ENCODE results near the gene TMC6.

TMC6 gene

DNA sequence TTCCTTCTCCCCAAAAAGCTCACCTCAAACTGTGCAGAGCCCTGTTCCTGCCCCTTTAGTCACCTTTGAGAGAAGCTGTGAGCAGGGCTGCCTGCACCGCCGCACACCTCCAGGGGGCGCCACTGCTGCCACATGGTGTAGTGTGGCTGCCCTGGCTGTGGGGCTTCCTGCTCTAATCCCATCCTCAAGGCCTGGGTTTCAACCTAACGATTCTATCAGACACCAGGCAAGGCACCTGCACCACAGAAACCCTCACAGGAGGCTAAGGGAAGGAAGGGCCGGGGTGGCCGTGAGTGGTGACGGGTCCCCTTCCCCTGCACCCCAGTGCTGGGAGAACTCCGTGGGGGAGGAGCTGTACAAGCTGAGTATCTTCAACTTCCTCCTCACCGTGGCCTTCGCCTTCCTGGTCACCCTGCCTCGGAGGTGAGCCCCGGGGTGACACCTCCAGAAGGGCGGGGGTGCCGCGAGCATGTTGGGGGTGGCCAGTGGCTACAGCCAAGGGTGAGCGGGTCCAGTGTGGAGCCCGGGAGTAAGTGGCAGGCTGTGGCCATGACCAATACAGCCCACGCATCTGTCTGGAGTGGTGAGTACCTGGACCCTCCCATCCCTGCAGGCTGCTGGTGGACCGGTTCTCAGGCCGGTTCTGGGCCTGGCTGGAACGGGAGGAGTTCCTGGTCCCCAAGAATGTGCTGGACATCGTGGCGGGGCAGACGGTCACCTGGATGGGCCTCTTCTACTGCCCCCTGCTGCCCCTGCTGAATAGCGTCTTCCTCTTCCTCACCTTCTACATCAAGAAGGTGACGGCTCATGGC lies 9.0 kb upstream of the TMC6 start:
- DNase-seq (ENCODE audit: low read depth, low spot score), result no peak

DNA sequence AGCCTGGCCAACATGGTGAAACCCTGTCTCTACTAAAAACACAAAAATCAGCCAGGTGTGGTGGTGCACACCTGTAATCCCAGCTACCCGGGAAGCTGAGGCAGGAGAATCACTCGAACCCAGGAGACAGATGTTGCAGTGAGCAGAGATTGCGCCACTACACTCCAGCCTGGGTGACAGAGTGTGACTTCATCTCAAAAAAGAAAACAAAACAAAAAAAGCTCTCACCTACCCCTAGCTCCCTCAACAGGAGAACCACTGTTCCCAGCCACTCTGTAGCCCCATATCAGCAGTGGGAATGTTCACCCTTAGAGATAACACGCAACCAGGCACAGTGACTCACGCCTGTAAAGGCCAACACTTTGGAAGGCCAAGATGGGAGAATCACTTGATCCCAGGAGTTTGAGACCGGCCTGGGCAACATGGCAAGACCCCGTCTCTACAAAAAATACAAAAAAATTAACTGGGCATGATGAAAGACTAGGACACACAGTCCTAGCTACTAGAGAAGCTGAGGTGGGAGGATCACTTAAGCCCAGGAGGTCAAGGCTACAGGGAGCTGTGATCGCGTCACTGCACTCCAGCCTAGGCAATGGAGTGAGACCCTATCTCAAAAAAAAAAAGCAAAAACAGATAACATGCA lies 7.4 kb upstream of the TMC6 start:
- no peak for DNase-seq (ENCODE audit: low read depth, low spot score)

DNA sequence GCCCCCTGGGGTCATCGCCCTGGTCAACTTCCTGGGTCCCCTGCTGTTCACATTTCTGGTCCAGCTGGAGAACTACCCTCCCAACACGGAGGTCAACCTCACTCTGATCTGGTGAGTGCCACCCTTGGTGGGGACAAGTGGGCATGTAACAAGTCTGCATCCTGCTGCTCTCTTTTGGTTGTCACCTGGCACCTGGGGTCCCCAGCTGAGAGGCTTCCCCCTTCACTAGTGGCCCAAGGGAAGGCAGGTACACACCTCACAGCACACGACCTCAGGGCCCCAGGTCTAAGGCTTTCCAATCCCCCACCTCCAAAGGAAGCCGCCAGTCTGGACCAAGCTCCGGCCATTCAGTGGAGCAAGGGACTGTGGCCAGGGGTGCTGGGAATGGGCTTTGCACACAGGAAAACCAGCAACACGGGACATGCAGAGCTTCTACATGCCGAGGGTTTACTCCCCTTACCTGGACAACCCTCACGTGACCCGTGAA lies 6.4 kb upstream of the TMC6 start:
- DNase-seq (ENCODE audit: low read depth, low spot score), result no peak

DNA sequence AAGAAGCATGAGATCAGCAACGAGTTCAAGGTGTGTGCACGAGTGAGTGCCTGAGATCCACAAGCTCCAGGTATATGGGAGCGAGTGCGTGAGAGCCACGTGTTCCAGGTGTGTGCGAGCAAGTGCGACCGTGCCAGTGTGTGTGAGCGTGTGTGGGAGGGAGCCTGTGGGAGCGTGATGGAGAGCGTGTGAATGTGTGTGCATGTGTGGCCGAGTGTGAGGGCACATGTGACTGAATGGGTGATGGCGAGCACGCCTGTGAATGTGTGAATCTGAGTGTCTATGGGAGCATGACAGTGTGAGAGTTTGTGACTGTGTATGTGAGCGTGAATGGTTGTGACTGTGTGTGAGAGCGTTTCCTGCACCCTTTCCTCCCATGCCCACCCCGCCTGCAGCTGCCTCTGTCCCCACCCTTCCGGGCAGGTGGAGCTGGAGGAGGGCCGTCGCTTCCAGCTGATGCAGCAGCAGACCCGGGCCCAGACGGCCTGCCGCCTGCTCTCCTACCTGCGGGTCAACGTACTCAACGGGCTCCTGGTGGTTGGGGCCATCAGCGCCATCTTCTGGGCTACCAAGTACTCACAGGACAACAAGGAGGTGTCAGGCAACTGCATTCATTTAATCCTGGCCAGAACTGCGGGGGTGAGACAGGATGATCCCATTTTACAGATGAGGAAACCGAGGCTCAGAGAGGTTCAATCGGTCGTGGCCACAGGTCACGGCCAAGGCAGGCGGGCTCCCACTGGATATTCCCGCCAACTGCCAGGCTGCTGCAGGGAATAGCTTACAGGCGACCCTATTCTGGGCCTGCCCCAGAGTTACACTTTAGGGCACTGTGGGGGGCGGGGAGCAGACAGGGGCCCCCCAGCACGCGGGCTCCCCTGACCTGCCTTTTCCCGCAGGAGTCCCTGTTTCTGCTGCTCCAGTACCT lies 5.7 kb upstream of the TMC6 start:
- DNase-seq (ENCODE audit: low read depth, low spot score), result peak; percentile 73

DNA sequence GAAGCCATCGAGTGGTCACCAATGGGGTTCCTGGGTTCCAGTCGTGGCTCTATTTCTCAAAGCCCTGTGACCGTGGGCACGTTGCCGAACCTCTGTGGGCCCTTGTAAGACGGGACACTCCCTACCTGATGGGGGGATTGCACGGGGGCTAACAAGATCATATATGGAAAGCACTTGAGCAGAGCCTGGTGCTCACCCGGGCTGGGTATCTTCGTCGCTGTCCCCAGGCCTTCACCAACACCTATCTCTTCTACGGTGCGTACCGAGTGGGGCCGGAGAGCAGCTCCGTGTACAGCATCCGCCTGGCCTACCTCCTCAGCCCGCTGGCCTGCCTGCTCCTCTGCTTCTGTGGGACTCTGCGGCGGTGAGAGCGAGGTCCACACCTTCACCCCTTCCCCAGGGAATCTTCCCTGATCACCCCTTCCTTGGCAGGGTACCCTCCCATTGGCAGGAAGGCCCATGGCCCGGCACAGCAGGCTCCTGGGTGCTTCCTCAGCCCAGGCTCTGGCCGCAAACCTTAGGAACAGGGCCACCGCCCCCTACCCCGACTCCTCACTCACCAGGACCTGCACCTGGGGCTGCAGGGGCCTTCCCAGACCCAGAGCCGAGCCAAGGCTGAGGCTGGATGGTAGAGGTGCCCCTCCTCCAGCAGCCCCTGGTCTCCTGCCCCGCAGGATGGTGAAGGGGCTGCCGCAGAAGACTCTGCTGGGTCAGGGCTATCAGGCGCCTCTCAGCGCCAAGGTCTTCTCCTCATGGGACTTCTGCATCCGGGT lies 4.8 kb upstream of the TMC6 start:
- no peak for DNase-seq (ENCODE audit: low read depth, low spot score)

DNA sequence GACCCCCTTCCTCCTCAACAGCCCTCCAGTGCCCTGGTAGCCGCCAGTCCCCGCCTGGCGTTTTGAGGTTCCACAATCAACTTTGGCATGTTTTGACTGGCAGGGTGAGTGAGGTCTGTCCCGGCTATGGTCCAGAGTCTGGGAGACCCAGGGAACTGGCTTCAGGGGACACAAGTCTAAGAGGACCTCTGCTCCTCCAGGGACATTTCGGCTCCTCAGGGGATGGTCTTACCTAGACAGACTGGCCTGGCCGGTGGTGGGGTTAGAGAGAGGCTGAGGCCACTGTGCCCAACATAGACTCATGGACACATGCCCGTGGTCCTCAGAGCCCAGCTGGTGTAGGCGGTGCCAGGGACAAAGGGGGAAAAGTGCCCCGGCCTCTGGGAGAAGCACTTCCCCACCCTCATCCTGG lies 4.2 kb upstream of the TMC6 start:
- DNase-seq (ENCODE audit: low read depth, low spot score), result no peak

DNA sequence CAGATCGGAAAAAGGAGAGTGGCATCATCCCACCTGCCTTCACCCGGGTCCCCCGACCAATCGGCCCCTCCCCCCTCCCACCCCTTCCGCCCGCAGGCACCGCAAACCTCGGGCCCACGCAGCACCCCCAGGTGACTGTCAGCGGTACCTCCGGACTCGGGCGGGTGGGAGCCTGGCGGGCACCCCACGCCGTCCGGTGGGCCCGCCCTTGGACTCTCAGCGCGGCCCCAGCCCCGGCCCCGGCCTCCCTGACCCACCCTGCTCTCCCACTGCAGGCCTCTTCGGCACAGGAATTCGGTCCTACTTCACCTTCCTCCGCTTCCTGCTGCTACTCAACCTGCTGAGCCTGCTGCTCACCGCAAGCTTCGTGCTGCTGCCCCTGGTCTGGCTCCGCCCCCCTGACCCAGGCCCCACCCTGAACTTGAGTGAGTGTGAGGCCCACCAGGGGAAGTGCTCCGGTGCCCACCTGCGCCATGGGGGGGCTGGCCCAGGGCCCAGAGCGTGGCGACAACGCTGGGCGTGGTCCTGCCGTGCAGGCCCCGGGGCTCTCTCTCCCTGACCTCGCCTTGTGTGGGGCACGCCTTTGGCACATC lies 3.6 kb upstream of the TMC6 start:
- DNase-seq (ENCODE audit: low read depth, low spot score), result no peak

DNA sequence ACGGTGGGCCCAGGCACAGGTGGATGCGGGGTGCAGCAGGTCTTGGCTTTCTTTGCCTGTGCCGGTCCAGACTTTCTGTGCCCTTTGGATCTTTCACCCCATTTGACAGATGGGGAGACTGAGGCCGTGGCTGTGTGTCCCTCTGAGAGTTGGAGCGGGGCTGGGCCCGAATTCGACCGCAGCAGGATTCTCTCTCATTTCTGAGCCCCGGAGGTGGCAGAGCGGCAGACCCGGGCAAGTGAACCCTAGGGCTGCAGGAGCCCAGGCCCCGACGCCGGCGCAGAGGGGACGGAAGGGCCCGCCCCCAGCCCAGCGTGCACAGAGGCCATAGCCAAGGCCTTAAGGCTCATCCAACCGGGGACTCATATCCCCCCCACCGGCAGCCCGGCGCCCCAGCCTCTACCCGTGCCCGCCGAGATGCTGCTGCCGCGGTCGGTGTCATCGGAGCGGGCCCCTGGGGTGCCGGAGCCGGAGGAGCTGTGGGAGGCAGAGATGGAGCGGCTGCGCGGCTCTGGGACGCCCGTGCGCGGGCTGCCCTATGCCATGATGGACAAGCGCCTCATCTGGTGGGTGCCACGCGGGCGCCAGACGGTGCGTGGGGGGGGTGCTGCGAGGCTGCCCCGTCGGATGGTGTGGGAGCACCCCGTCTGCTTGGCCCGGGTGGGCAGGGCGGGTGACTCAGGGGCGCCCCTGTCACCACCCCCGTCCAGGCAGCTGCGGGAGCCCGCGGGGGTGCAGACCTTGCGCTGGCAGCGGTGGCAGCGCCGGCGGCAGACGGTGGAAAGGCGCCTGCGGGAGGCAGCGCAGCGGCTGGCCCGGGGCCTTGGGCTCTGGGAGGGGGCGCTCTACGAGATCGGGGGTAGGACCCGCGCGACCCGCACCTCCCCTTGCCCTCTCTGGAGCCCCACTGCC lies 2.9 kb upstream of the TMC6 start:
- DNase-seq (ENCODE audit: low read depth, low spot score), result no peak

DNA sequence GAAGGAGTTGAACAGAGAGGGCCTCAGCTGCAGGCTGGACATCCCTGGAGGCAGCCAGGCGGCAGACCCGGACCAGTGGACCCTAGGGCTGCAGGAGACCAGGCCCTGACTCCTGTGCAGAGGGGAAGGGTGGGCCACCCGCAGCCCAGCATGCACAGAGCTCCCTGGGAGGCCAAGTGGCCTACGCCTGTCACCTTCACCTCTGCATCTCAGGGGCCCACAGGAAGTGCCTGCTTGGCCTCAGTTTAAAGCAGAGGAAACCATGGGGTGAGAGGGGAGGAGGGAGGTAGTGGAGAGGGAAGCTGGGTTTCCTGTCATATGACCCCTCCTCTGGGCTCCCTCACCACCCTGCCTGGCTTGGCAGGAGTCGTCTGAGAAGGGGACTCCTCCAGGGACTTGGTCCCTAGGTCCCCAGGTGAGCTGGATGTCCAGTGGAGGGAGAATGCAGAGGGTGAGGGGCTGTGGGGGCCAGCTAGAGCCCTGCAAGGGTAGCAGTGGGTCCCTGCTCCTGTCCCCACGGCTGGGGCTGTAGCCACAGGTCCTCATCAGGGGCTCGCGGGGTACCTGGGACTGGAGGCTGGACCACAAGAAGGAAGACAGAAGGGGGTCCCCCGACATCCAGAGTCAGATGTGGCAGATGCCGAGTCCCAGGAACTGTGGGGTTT lies 2.0 kb upstream of the TMC6 start, which contains the start of gene TMC8:
TMC8 (plus strand) TSS at position 335 of the 665 bp plus-strand sequence. CDS start 818 bp downstream, outside the sequence.
- DNase-seq (ENCODE audit: low read depth, low spot score), result no peak

DNA sequence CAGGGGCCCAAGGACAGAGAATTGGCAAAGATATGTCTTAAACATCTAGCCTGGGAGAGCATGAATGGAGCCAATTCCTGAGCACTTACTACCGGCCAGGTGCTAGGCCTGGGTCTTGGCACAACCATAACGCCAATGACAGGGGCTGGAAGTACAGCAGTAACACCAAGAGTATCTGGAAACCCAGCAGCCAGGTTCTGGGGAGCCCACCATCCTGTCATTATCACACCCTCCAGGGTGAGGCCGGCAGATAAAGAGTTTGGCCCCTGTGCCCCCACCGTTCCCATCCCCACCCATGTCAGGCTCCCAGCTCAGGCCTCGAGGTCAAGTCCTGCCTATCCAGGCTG lies 1.5 kb upstream of the TMC6 start:
- no peak for DNase-seq (ENCODE audit: low read depth, low spot score)

DNA sequence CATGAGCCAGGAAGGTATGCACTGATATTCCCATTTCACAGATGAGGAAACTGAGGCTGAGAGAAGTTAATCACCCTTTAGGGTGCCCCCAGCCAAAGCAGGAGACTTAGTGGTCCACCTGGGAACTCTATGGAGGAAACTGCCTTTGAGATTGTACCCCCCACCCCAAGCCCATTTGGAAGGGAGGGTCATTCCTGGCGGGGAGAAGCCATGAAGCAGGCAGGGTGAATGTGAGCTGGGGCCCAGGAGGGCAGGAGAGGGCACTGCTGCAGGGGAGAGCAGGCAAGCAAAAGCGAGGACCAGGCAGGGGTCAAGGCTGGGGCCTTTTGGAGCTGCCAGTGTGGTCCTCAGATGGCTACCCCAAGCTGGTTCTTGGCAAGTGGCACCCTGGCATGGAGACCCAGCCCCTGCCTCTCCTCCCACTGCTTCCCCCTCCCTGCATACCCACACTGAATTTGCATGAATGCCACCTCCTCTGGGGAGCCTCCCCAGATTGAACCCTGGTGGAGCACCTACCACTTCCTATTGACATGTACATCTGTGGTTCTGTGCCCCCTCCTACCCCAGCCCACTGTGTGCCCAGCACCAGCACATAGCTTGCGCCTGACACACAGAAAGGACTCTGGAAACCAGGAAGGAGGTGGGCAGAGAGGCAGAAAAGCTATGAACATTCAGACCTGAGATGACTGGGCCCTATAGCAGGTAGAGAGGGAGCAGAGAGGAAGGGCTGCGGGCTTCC lies 965 bp upstream of the TMC6 start:
- no peak for DNase-seq (ENCODE audit: low read depth, low spot score)

DNA sequence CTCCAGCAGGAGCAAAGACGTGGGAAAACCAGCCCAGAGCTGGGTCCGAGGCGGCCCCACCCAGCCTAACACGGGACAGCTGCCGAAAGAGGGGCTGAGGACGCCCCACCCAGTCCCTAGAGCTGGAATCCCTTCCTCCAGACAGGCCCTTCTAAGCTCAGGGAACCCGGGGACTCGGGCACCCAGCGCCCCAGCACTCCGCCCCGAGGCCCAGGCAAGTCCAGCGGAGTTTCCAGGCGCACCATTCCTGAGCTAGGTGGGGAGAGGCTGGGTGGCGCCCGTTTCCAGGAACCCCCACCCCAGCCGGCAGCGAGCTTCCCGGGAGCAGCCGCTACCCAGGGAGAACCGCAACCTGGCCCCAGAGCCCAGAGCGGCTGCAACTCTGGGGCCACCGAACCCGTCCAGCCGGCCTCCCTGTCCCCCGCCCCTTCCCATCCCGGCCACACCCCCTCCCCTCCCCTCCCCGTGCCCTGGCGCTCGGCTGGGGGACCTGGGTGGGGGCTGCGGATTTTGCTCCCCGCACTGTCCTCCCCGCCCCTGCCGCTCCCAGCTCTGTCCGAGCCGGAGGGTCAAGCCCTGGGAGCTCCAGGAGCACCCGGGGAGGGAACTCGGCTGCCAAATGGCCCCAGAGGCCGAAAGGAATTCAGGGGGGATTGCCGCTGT lies 536 bp downstream of the TMC6 start:
- DNase-seq (ENCODE audit: low read depth, low spot score), result no peak

DNA sequence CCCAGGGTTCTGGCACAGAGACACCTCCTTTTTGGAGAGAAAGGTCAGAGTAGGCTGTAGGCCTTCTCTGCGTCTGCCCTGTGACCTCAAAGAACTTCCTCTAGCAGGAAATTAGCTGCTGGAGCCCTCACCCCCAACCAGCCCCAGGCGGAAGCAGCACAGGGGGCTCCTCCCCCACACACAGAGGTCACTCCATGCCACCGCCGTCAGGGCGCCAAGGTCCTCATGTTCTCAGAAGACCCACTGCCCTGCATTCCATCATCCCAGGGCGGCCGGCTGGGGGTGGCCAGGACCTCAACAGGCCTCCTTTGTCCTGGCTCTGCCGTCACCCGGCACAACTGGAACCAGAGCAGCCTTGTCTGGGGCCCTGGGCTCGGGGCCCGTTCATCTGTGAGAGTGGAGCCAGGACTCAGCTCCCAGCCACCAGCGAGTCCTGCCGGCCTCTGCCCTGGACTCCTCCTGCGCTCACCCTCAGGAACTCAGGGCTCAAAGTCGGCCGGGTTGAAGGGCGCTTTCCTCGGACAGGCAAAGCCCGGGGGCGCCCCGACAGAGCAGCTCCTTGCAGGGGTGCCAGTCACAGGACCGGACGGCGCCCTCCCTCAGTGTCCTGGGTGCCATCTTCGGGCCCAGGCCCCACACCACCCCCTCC lies 1.2 kb downstream of the TMC6 start:
- no peak for DNase-seq (ENCODE audit: low read depth, low spot score)

DNA sequence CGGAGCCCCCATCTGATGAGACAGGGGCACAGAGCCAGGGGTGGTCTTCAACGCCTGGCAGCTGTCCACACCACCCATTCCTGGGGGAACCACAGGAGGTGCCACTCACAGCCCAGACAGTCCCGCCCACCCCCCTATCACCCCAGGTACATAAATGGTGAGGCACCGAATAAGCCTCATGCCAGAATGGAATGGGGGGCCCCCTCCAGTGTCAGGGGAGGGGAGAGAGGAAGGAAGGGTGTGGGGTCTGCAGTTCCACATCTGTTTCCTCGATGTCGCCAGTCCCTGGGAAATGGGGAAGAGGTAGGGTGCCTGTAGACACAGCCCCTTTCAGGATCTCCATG lies 1.7 kb downstream of the TMC6 start:
- DNase-seq (ENCODE audit: low read depth, low spot score), result no peak

DNA sequence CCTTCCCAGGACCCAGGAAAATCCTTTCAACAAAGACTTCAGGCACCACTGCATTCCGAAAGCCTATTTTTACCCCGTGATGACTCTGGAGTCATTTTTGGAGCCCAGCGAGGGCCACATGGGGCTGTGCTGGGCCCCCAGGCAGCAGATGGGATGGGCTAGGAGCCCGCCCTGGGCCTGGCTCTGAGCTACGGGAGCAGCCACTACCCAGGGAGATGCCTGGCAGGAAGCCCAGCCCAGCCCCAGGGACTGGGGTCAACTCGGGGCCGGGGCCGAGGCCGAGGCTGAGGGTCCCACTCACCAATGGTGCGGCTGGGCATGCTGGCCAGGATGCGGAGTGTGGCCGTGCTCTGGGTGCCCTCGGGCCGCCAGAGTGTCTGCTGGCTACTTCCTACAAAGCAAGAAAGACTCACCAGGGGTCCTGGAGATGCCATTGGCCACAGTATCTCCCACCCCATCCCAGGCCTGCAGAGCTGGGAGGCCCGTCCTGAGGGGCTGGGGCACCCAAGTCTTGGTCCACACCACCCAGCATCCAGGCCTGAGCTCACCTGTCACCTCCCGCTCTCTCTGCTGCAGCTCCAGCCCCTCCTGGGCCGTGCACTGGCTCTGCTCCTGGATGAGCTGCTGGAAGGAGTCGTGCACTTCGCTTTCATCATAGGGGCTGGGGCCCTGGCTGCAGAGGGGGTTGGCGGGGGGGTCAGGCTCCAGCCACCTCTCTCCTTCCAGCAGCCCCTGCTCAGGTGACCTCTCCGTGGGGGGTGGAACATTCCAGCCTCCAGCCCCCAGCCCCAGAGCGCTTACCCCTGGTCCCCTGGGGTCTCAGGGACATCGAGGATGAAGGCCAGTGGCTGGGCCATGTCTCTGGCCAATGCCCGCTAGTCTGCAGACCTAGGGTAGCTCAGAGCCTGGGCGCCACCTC lies 2.3 kb downstream of the TMC6 start:
- DNase-seq (ENCODE audit: low read depth, low spot score), result no peak

DNA sequence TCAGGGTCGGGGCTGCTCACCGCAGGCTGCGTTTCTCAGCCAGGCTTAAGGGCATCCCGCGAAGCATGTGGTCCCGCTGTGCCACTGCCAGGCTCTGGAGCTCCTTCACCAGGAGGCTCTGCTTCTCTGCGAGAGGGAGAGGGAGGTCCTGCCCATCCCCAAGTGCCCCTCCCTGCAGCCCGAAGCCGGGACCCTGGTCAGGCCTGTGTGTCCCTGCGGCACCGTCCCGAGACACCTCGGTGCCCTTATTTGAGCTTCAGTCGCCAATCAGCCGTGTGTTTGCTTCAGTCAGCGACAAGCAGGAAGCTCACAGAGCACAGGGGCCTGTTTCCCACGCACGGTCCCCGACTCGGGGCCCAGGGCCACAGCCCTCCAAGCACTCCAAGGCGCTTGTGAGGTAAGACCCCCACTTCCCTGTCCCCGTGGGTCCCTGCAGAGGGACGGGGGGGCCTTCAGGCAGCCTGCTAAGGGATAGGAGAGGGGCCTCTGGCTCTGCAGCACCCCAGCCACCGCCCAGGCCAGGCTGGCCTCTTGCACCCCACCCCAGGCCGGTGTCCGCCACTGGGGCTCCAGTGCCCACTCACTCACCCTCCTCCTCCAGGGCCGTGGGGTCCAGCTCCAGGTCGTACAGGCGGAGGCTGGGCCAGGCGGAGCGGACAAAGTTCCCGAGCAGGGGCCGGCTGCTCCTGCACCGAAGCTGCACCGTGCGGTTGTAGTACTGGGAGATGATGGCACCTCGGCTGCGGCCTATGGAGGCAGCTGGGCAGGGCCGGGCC lies 3.2 kb downstream of the TMC6 start:
- no peak for DNase-seq (ENCODE audit: low read depth, low spot score)
